NCI-H510A (cell line): ENCODE results near the gene BCKDHA.
A peak's percentile ranks its signal among the peaks of the same experiment; 100 is the strongest.
"Not testable (repeated sequence)": the region's sequence is repeated elsewhere in the genome, so short reads cannot be mapped to it uniquely, and the experiment has no call there.

Source experiments
- DNase-seq: peaks from one replicate; lab custom pipeline; 2025; lab: John Stamatoyannopoulos, UW

The BCKDHA gene

GRCh38 chr19:41426116-41426841 is 28.7 kb downstream of the BCKDHA start:
- no peak for DNase-seq

- DNase-seq: peak; percentile 95
These were observed 29.5 kb downstream of the BCKDHA start, which contains the start of gene B3GNT8 for GRCh38 chr19:41426952-41427646. Gene B3GNT8, minus strand, starts transcription at chr19:41427374. Its CDS starts 596 bp downstream, at chr19:41426778.

DNA sequence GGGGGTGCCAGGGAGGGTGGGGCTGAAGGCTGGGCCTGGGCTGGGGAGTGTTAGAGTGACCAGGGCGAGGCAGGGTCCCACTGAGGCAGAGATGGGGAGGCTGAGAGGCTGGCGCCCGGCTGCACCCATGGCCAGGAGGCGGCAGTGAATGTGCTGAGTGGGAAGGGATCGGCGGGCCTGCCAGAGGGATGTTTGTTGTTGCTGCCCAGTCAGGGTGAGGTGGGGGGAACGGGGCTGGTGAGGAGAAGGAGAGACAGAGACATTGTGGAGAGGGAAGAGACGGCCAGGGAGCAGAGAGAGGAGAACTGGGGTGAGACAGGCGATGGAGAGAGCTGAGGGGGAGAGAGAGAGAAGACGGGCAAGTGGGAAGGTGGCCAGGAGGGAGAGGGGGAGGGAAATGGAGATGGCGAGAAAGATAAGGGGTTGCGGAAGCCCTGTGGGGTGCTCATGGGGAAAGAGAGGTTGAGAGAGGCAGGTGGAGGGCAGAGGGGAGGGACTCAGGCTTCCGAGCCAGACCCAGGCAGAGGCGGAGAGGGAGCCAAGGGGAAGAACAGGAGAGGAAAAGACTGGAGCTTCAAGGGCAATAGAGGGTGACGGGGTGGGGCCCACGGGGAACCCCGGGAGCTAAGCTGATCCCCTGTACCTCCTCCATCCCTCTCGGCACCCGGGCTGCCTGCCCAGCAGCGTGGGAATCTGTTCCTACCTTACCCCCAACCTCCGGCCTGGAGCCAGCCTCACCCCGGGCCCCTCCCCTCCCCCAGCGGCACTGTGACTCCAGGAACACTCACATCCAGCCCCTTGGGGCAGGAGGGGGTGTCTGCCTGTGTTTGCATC is 30.2 kb downstream of the BCKDHA start:
- DNase-seq: peak; percentile 59

GRCh38 chr19:41428481-41428859 is 30.9 kb downstream of the BCKDHA start:
- no peak for DNase-seq

- no peak for DNase-seq
These were observed 33.3 kb downstream of the BCKDHA start for GRCh38 chr19:41430922-41431321.

GRCh38 chr19:41431426-41432386 is 34.1 kb downstream of the BCKDHA start:
- DNase-seq: no peak

- no peak for DNase-seq
These were observed 35.6 kb downstream of the BCKDHA start for GRCh38 chr19:41433171-41433570.

GRCh38 chr19:41434450-41434849 is 36.8 kb downstream of the BCKDHA start:
- no peak for DNase-seq

DNA sequence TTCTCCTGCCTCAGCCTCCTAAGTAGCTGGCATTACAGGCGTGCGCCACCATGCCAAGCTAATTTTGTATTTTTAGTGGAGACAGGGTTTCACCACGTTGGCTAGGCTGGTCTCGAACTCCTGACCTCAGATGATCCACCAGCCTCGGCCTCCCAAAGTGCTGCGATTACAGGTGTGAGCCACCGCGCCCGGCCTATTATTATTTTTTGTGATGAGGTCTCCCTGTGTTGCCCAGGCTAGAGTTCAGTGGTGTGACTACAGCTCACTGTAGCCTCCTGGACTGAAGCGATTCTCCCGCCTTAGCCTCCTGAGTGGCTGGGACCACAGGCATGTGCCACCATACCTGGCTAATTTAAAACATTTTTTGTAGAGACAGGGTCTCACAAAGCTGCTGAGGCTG is 37.8 kb downstream of the BCKDHA start:
- DNase-seq: not testable (repeated sequence)

DNA sequence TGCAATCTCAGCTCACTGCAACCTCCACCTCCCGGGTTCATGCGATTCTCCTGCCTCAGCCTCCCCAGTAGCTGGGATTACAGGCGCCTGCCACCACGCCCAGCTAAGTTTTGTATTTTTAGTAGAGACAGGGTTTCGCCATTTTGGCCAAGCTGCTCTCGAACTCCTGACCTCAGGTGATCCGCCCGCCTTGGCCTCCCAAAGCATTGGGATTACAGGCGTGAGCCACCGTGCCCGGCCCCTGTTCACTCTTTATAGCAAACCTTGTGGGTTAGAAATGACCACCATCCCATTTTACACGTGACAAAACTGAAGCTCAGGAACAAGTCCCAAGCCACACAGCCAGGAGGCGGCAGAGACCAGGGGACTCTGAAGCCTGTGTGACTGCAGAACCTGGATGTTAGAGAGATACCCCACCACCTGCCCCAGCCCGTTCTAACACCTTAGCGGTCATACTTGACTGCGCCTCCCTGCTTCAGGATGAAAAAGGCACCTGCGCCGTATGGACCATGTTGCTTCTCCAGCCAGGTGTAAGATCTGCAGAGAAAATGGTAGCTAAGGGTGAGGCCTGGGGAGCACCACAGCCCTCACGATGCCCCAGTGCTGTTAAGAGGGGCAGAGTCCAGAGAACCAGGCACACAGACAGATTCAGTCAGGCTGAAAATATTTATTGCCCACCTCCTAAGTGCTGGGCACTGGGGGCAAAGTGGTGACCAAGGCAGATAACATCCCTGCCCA is 38.5 kb downstream of the BCKDHA start:
- no peak for DNase-seq

- no peak for DNase-seq
These were observed 39.0 kb downstream of the BCKDHA start for GRCh38 chr19:41436674-41436951.

- no peak for DNase-seq
These were observed 40.4 kb downstream of the BCKDHA start for GRCh38 chr19:41437944-41438574.

DNA sequence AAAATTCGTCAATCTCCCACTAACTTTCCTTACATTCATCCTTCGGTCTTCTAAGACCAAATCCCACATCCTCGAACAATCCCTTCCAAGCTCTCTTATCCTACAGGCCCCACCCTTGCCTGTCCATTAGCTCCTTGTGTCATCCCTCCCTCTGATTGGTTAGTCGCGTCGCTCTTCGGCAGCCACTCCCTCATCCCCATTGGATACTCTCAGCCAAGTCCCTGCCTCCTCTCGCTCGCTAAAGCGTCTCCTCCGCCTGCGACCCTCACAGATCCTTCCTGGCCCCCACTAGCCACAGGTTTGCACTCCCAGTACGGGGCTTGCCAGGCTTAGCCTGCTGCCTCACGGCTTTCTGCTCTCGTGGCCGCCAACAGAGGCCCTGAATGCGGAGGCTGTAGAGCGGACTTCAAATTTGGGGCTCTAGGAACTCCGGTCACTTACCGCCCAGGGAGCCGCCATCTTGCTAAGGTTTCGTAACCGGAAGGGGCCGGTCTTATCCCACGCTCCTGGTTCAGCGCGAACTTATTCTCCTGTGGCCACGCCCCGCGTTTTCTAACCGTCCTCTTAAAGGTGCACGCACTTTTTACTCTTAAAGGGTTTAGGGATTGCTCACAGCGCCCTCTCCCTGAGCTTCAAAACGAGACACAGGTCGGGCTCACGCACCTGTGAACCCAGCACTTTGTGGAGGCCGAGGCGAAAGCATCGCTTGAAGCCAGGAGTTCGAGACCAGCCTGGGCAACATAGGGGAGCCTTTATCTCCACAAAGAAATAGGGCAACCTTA is 42.0 kb downstream of the BCKDHA start, which contains the start of gene DMAC2:
DMAC2 (minus strand) TSS at position 472 of the 782 bp plus-strand sequence; CDS start at position 459, 13 bp downstream.
- peak; percentile 99 for DNase-seq

GRCh38 chr19:41441321-41441945 is 43.8 kb downstream of the BCKDHA start:
- DNase-seq: no peak

- no peak for DNase-seq
These were observed 45.1 kb downstream of the BCKDHA start, which contains the start of gene ERICH4 for GRCh38 chr19:41442473-41443355. Gene ERICH4, plus strand, starts transcription at chr19:41443156. Its CDS starts 14 bp downstream, at chr19:41443170.

DNA sequence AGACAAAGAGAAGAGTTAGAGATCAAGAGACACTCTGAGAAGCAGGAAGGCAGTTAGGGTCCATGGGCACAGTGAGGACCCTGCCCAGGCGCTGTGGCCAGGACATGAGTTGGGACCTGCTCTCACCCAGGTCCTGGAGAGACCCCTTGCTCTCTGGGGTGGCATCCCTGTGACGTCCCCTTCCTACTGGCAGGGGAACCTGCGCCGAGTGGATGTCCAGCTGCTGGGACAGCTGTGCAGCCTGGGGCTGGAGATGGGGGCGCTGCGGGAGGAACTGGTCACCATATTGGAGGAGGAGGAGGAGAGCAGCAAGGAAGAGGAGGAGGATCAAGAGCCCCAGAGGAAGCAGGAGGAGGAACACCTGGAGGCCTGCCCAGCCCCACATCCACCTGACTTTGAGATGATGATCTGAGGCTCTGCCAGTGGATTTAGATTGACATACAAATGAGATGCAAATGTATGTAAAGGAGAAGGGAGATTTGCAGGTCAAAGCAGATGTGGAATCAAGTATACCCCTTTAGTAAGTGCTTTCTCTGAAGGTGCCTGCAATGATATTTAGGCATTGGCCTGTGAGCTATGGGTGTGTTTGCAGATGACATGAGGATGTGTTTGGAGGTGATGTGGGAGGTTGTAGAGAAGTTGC is 46.3 kb downstream of the BCKDHA start:
- no peak for DNase-seq

- no peak for DNase-seq
These were observed 48.0 kb downstream of the BCKDHA start for GRCh38 chr19:41445575-41445974.
